SHP77 (cell line): ENCODE measurements around the gene RELB.
A peak's percentile ranks its signal among the peaks of the same experiment; 100 is the strongest.
"Not testable (repeated sequence)": the region's sequence is repeated elsewhere in the genome, so short reads cannot be mapped to it uniquely, and the experiment has no call there.

Source experiments
- DNase-seq, 2 experiments: peaks; one replicate each; lab custom pipeline; 2025; lab: John Stamatoyannopoulos, UW

Gene RELB, protein sequence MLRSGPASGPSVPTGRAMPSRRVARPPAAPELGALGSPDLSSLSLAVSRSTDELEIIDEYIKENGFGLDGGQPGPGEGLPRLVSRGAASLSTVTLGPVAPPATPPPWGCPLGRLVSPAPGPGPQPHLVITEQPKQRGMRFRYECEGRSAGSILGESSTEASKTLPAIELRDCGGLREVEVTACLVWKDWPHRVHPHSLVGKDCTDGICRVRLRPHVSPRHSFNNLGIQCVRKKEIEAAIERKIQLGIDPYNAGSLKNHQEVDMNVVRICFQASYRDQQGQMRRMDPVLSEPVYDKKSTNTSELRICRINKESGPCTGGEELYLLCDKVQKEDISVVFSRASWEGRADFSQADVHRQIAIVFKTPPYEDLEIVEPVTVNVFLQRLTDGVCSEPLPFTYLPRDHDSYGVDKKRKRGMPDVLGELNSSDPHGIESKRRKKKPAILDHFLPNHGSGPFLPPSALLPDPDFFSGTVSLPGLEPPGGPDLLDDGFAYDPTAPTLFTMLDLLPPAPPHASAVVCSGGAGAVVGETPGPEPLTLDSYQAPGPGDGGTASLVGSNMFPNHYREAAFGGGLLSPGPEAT

DNA sequence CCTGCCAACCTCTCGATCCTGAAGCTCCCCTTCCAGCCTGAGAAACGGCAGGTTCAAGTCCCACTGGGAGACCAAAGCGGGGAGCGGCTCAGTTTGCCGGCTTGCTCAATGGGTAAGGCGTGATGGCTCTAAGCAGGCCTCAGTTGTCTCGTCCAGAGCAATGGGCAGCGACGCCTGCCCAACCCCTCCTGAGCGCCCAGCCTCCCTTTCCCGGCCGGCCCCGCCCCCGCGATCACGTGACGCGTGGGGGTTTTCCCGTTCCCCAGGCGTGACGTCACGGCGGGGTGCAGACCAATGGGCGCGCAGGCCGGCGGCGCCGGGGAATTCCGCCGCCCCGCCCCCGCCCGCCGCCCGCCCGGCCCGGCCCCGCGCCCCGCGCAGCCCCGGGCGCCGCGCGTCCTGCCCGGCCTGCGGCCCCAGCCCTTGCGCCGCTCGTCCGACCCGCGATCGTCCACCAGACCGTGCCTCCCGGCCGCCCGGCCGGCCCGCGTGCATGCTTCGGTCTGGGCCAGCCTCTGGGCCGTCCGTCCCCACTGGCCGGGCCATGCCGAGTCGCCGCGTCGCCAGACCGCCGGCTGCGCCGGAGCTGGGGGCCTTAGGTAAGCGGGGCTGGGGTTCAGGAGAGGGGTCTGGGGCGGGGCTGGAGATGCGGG is at the start of gene RELB:
RELB (plus strand) TSS at position 378 of the 653 bp plus-strand sequence; CDS start at position 494, 116 bp downstream.
- peak; percentile 76 to 86 for DNase-seq

GRCh38 chr19:44954278-44954648 is 47.0 kb upstream of the RELB start:
- no peak for DNase-seq

- peak; percentile 88 to 93 for DNase-seq
Observed at GRCh38 chr19:44954649-44955504, 46.4 kb upstream of the RELB start, which contains the start of gene CLPTM1. Gene CLPTM1, plus strand, starts transcription at chr19:44955380. Its CDS starts 16 bp downstream, at chr19:44955396.

DNA sequence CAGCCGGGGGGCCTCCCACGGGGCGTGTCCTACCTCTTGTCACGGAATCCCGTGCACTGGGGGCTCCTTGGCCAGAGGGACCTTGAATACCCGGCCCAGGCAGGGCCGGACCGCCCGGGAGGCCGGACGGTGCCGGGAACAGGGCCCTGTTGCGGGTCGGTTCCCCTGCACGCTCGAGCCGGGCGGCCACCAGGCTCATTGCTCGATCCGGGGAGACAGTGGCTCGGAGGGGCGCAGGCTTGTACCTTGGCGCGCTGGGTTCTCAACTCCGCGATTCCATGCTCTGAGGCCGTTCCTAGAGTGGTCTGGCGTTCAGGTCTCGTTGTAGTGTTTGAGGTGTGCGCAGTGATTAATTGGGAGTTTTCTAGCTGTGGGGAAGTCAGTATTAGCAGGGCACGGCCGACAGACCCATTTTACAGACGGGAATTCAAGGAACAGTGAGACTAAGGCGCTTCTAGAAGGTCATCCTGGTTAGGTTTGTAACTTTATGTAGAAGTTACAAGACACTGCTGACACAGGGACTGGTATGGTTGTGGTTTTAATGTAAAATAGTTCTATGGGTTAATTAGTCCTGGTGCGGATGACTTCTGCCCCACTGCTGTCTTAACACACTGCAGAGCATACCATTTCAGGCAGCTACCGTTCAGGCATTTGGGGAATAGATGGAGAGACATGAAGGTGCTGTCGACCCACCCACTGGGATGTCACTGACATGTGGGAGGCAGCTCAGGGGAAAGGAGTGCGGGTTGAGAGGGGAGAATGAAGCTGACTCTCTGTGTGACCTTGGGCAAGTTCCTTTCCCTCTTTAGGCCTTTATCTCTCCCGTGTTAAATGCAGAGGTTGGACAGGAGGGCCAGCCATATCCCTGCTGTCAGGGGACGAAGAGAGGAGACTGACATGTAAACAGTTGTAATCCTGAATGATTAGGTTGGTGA is 45.5 kb upstream of the RELB start:
- DNase-seq = no peak

DNA sequence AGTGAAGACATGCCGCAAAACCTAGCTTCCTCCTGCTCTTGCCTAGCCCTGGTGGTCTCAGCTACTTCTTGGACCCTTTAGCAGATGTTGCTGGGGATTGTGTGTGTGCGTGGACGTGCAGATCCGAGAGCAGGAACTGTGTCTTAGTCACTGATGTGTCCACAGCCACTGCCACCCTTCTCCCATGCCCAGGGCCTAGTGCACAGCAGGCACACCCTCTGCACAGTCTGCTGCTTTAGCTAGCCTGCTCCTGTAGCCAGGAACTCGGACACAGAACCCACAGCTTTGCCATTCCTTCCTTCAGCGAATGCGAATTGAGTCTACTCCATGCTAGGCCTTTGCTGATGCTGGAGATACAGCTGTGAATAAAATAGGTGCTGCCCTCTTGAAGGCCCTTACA is 43.7 kb upstream of the RELB start:
- no peak for DNase-seq

DNA sequence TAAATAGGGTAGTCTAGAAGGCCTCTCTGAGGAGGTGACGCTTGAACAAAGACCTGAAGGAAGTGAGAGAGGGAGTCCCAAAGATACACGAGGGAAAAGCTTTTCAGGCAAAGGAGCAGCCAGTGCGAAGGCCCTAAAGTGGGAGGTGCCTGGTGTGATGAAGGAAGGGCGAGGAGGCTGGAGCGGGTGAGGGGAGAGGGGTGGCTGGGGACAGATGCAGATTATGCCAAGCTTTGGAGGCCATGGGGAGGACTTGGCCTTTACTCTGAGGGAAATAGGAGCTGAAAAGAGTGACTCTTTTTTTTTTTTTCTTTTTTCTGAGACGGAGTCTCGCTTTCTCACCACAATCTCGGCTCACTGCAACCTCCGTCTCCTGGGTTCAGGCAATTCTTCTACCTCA is 43.2 kb upstream of the RELB start:
- DNase-seq = no peak

- no peak for DNase-seq
Observed at GRCh38 chr19:44959691-44960090, 41.6 kb upstream of the RELB start.

DNA sequence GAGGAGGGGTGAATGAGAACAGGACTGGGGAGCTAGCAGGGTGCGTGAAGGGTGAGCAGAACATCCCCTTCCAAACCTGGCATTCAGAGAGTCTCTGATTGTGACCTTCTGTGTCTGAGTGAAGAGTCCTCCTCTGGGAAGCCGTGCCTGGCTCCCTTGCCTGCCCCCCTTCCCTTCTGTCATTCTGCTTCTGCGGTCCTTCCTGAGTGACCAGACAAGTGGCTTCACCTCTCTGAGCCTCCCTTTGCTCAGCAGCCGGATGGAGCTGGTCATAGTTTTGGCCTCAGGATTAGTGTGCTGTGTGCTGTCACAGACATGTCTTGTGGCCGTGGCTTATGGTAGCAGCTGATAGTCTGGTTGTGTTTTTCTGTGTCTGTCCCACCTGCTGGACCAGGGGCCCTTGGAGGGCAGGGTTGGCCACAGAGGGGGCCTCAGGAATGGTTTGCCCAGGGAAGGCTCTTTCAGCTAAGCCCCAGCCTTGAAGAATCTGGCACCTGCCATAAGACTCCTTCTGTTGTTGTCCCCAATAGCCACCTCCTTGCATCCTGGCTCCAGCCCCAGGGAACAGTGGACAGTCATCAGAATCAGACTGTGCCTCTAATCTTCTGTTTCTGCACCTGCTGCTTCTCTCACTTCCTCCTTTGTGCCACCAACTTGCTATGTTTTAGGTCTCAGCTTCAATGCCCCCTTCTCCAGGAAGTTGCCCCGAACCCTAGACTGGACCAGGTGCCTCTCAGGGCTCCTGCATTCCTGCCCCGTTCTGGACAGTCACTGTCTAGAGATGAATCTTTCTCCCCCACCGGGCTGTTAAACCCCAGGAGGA is 40.1 kb upstream of the RELB start:
- no peak for DNase-seq

DNA sequence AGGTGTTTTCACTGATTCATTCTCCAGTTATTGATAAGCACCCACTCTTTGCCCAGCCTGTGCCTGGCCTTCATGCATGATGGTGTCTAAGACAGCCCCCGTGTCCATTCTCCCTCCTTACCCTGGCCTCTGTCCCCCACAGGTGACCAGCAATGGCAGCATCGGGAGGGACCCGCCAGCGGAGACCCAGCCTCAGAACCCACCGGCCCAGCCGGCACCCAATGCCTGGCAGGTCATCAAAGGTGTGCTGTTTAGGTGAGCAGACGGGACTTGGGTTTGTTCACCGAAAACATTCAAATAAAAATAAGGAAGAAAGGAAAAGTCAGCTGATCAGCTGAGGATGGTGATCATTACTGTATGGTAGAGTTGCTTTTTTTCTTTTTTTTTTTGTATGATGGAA is 39.4 kb upstream of the RELB start:
- no peak for DNase-seq

DNA sequence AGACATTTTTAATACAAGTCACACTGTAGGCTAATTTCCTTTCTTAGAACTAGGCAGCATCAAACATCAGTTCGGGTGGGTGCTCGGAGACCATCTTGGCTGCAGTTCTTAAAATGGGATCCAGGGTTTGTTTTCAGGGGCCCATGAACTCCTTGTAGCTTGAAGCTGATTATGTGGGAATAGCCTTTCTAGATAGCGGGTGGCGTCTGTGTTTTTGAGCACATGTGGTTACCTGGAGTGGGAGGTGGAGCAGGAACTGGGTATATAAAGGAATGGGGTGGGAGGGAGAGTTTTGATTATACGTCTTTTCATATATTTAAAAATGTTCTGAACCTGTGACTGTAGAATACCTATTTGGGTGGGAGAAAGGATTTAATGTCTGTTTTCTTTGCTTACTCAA is 33.1 kb upstream of the RELB start:
- DNase-seq = no peak

DNA sequence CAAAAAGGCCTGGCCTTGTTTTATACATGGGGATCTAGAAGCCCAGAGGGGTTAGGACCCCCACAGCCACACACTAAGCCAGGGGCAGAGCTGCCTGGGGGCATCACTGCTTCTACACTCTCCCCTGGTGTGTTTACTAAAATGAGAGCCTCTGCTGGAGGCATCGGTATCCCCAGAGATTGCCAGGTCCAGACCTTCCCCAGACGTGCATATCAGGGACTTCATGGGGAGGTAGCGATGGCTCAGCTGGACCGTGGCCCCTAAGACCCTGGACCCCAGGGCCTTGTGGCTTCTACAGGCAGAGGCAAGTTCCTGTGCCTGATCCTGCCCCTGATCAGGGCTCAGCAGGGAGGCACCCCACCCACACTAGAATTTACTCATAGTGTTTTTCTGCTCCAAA is 32.6 kb upstream of the RELB start:
- no peak for DNase-seq

- no peak for DNase-seq
Observed at GRCh38 chr19:44969437-44969836, 31.8 kb upstream of the RELB start.

- DNase-seq = not testable (repeated sequence)
Observed at GRCh38 chr19:44971451-44971850, 29.8 kb upstream of the RELB start.

GRCh38 chr19:44972802-44973201 is 28.5 kb upstream of the RELB start:
- DNase-seq = no peak

GRCh38 chr19:44973982-44974735 is 27.1 kb upstream of the RELB start:
- DNase-seq = no peak

DNA sequence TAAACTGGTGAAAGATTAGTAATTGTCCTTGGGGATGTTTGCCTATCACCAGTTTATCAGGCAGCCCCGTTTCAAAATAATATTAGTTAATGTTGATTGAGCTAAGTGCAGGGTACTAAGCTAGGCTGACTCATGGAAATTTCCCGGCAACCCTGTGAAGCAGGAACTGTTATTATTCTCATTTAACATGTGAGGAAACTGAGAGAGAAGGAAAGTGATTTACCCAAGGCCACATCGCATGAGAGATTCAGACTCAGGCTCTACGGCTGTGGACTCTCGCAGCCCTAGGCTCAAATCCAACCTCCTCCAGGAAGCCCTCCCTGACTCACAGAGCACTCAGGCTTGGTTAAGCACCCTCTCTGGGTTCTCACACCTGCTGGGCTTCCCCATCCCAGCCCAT is 26.4 kb upstream of the RELB start:
- DNase-seq = no peak

GRCh38 chr19:44975444-44975843 is 25.8 kb upstream of the RELB start:
- no peak for DNase-seq

- no peak for DNase-seq
Observed at GRCh38 chr19:44984005-44984404, 17.3 kb upstream of the RELB start.

DNA sequence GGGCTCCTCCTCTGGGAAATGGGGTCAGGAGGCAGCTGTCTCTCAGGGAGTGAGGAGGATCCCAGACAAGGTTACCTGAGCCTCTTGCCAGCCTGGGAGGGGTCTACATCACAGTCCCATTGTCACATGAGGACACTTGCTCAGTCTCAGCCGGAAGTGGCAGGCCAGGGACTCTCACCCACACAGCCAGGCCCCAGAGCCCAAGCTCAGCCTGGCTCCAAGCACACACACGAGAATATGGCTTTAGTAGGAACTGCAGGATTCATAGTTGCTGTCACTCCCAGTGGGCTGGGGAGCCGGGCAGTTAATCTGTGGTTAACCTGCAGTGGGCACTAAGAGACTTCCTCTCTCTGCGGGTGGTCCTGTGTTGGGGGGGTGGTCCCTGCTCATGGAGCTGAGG is 15.8 kb upstream of the RELB start:
- no peak for DNase-seq
